Kidney (tissue), 14 donors: ENCODE results near the gene PITPNM3. TPM values are rescaled to one million over a fixed set of nuclear protein-coding genes. Genes with fewer than 3 reads are reported as not detected.

Experiments used
- DNase-seq, 5 donors: peaks; one replicate each; pipeline ENCODE4 v3.0.0-alpha.2; 2013 to 2020
- FAIRE-seq: peaks from 2 replicates; lab custom pipeline; 2012; peaks lifted over from hg19 to GRCh38; lab: Jason Lieb, UNC
- H3K27ac ChIP-seq, 2 donors: one replicate each; pipeline ENCODE4 v1.7.0; 2013; ENCODE audit warnings: low read depth in 2 of 2, low read length in 2 of 2, inconsistent platforms in 1 of 2
- H3K27me3 ChIP-seq: one replicate; pipeline ENCODE4 v1.7.1; 2013; ENCODE audit warnings: low read length, inconsistent platforms; ENCODE audit not compliant: control insufficient read depth, insufficient read depth
- H3K36me3 ChIP-seq, 3 donors: one replicate each; pipeline versions ENCODE4 v1.7.0 to v1.7.1; 2013; ENCODE audit warnings: low read length in 3 of 3, control low read depth in 1 of 3, inconsistent platforms in 1 of 3; ENCODE audit not compliant: insufficient read depth in 3 of 3, control insufficient read depth in 2 of 3
- H3K4me1 ChIP-seq, 3 donors: one replicate each; pipeline versions ENCODE4 v1.7.0 to v1.7.1; 2013; ENCODE audit warnings: low read length in 3 of 3, inconsistent platforms in 1 of 3, low read depth in 1 of 3; ENCODE audit not compliant: control insufficient read depth in 2 of 3, insufficient read depth in 2 of 3
- H3K4me3 ChIP-seq, 3 donors: one replicate each; pipeline versions ENCODE4 v1.7.0 to v1.8.1; 2013; ENCODE audit warnings: low read length in 3 of 3, control low read depth in 1 of 3, inconsistent platforms in 1 of 3
- H3K9ac ChIP-seq, 3 donors: one replicate each; pipeline versions ENCODE4 v1.7.0 to v1.7.1; 2013; ENCODE audit warnings: low read length in 3 of 3, control low read depth in 1 of 3, inconsistent platforms in 1 of 3
- H3K9me3 ChIP-seq, 3 donors: one replicate each; pipeline versions ENCODE4 v1.7.0 to v1.7.1; 2013; ENCODE audit warnings: low read length in 3 of 3, control low read depth in 1 of 3, inconsistent platforms in 1 of 3; ENCODE audit not compliant: control insufficient read depth in 2 of 3, insufficient read depth in 1 of 3
- CTCF ChIP-seq: IDR thresholded peaks from 3 replicates; pipeline ENCODE4 v1.5.1; 2012; ENCODE audit warnings: mild to moderate bottlenecking, moderate library complexity, borderline replicate concordance; ENCODE audit not compliant: insufficient read depth; ENCODE audit errors: extremely low read depth
- intact Hi-C: fragments of 100-400 bp; cut with DNase I; formaldehyde crosslinking; loops from one replicate; pipeline ENCODE4 v1.11.1; 2022
- polyA plus RNA-seq: library from polyadenylated mRNA; stranded (reverse); fragments of 350-450 nt; fragmentation: Illumina TruSeq; extraction: RNeasy Lipid Tissue Mini Kit (QIAGEN cat#74804); gene quantifications from one replicate; pipeline ENCODE4 v1.2.3, GENCODE V29; 2014; ENCODE audit warnings: low read depth, low replicate concordance; ENCODE audit not compliant: insufficient read depth
- total RNA-seq: library from RNA; stranded (reverse); fragmentation: NEBNext Ultra II Directional; extraction: Animal tissue kit (Norgen Biotek cat#: 25700); gene quantifications from one replicate; pipeline ENCODE4 v1.2.1, GENCODE V29; 2021
- donor health status: control.
- donor health status: control.
- donor health status: control.
- donor health status: control.
- donor health status: control.
- donor health status: DM: yes; HTN: yes; CAD: no.
- donor health status: Normal renal cell carcinoma (clear cell type).

PITPNM3 gene
- total and polyA plus RNA-seq, 2 donors from 2014 or later: 1.8 to 9.1 TPM

- Histone ChIP-seq H3K27me3 (no peaks in the 10 kb centered on the region), H3K9ac (no peak overlapping the region), H3K4me1 (peaks cover 0 to 16% (median 2%) of the 10 kb centered on the region in 3 donors), H3K27ac (no peak overlapping the region), H3K36me3 (no peaks in the 10 kb centered on the region), H3K9me3 (no peaks in the 10 kb centered on the region), H3K4me3 (no peak overlapping the region)
- FAIRE-seq (no peak), DNase-seq (peak in 4 of 5 donors; percentile 48 to 86 (median 65))
- TF ChIP-seq CTCF: no peak
- intact Hi-C loops: no loop called here
Measured at GRCh38 chr17:6551869-6552531, 4.4 kb downstream of the PITPNM3 start.

GRCh38 chr17:6551356-6551755 lies 5.0 kb downstream of the PITPNM3 start:
- peaks cover 0 to 14% (median 2%) of the 10 kb centered on the region in 3 donors for H3K4me1 ChIP-seq
- TF ChIP-seq CTCF: no peak
- H3K9ac ChIP-seq: no peak overlapping the region
- H3K4me3 ChIP-seq: no peak overlapping the region
- H3K9me3 ChIP-seq: no peaks in the 10 kb centered on the region
- DNase-seq (no peak), FAIRE-seq (no peak)
- H3K27ac ChIP-seq: no peak overlapping the region
- intact Hi-C loops: no loop called here
- no peaks in the 10 kb centered on the region for H3K36me3 ChIP-seq
- no peaks in the 10 kb centered on the region for H3K27me3 ChIP-seq

GRCh38 chr17:6549384-6550036 lies 6.8 kb downstream of the PITPNM3 start:
- no peak for FAIRE-seq
- intact Hi-C loops: no loop called here

More at GRCh38 chr17:6549384-6550036, 6.8 kb downstream of the PITPNM3 start:
- no peak for DNase-seq
- no peak for TF ChIP-seq CTCF
- H3K27me3 ChIP-seq: no peaks in the 10 kb centered on the region
- no peaks in the 10 kb centered on the region for H3K36me3 ChIP-seq
- H3K9me3 ChIP-seq: no peaks in the 10 kb centered on the region
- H3K27ac ChIP-seq: no peak overlapping the region
- H3K9ac ChIP-seq: no peak overlapping the region
- H3K4me3 ChIP-seq: no peak overlapping the region
- peaks cover 0 to 4% (median 2%) of the 10 kb centered on the region in 3 donors for H3K4me1 ChIP-seq
